Measurements from ENCODE around the gene PPBP.

PPBP gene

GRCh38 chr4:73947239-73947985, 40.6 kb downstream of the PPBP start:
- DNase-seq: no peak

- DNase-seq: no peak
These were observed 42.1 kb downstream of the PPBP start for GRCh38 chr4:73945674-73946449.

GRCh38 chr4:73945140-73945539, 42.9 kb downstream of the PPBP start:
- no peak for DNase-seq

GRCh38 chr4:73944061-73944875, 43.7 kb downstream of the PPBP start:
- no peak for DNase-seq

- no peak for DNase-seq
These were observed 44.4 kb downstream of the PPBP start for GRCh38 chr4:73943555-73943954.

- DNase-seq: no peak
These were observed 51.0 kb downstream of the PPBP start for GRCh38 chr4:73936969-73937368.
